Measurements from ENCODE around the gene PRKN.

Gene PRKN

GRCh38 chr6:162369091-162369490 lies 358.5 kb downstream of the PRKN start:
- DNase-seq, result no peak

GRCh38 chr6:162364488-162364887 lies 363.1 kb downstream of the PRKN start:
- DNase-seq, result no peak

- no peak for DNase-seq
These were observed 363.8 kb downstream of the PRKN start for GRCh38 chr6:162363757-162364156.

GRCh38 chr6:162360901-162361567 lies 366.5 kb downstream of the PRKN start:
- no peak for DNase-seq

- no peak for DNase-seq
These were observed 368.9 kb downstream of the PRKN start for GRCh38 chr6:162358625-162359024.

GRCh38 chr6:162345051-162345511 lies 382.5 kb downstream of the PRKN start:
- DNase-seq, result no peak

GRCh38 chr6:162344646-162345010 lies 382.9 kb downstream of the PRKN start:
- DNase-seq, result no peak

- no peak for DNase-seq
These were observed 383.5 kb downstream of the PRKN start for GRCh38 chr6:162343936-162344645.

- DNase-seq, result no peak
These were observed 384.2 kb downstream of the PRKN start for GRCh38 chr6:162343198-162343935.

GRCh38 chr6:162337412-162337811 lies 390.2 kb downstream of the PRKN start:
- DNase-seq, result no peak

- no peak for DNase-seq
These were observed 391.2 kb downstream of the PRKN start for GRCh38 chr6:162336359-162336758.

GRCh38 chr6:162332365-162332764 lies 395.2 kb downstream of the PRKN start:
- DNase-seq, result no peak

- DNase-seq, result no peak
These were observed 395.7 kb downstream of the PRKN start for GRCh38 chr6:162331911-162332310.

- DNase-seq, result no peak
These were observed 401.7 kb downstream of the PRKN start for GRCh38 chr6:162325826-162326225.

- DNase-seq, result no peak
These were observed 402.5 kb downstream of the PRKN start for GRCh38 chr6:162325051-162325450.

- DNase-seq, result no peak
These were observed 412.3 kb downstream of the PRKN start for GRCh38 chr6:162315291-162315690.

GRCh38 chr6:162313922-162314660 lies 413.5 kb downstream of the PRKN start:
- DNase-seq, result no peak

GRCh38 chr6:162307865-162308264 lies 419.7 kb downstream of the PRKN start:
- no peak for DNase-seq

GRCh38 chr6:162306616-162307015 lies 420.9 kb downstream of the PRKN start:
- DNase-seq, result no peak

- no peak for DNase-seq
These were observed 426.4 kb downstream of the PRKN start for GRCh38 chr6:162301128-162301527.

GRCh38 chr6:162294029-162294428 lies 433.5 kb downstream of the PRKN start:
- DNase-seq, result no peak

GRCh38 chr6:162292915-162293314 lies 434.7 kb downstream of the PRKN start:
- no peak for DNase-seq

- no peak for DNase-seq
These were observed 436.6 kb downstream of the PRKN start for GRCh38 chr6:162290846-162291465.
